ENCODE results near the gene IFNL1. TPM values are rescaled to one million over a fixed set of nuclear protein-coding genes. Genes with fewer than 3 reads are reported as not detected.
"Not testable (repeated sequence)": the region's sequence is repeated elsewhere in the genome, so short reads cannot be mapped to it uniquely, and the experiment has no call there.

Gene IFNL1
- polyA plus RNA-seq, 3 donors: not detected

- 50 to 56% (median 51%) methylated on average over 6 of the region's 6 CpGs for WGBS, 3 donors
- H3K27ac ChIP-seq (ENCODE audit: low read depth, low read length): no peak overlapping the region
These were observed 8.7 kb downstream of the IFNL1 start for GRCh38 chr19:39304701-39305571.

GRCh38 chr19:39306075-39306474 is 9.9 kb downstream of the IFNL1 start:
- H3K27ac ChIP-seq (ENCODE audit: low read depth, low read length): no peak overlapping the region

GRCh38 chr19:39307046-39307821 is 11.0 kb downstream of the IFNL1 start:
- 37 to 51% (median 45%) methylated on average over 57 to 71 of the region's 71 CpGs for WGBS, 3 donors

GRCh38 chr19:39307822-39308530 is 11.8 kb downstream of the IFNL1 start:
- WGBS, 3 donors: 43 to 60% (median 57%) methylated on average over 79 to 82 of the region's 82 CpGs
- H3K27ac ChIP-seq (ENCODE audit: low read depth, low read length): no peak overlapping the region

More at GRCh38 chr19:39307046-39307821, 11.0 kb downstream of the IFNL1 start:
- H3K27ac ChIP-seq (ENCODE audit: low read depth, low read length): no peak overlapping the region

- WGBS, 3 donors: 56 to 69% (median 62%) methylated on average over 18 of the region's 18 CpGs
- H3K27ac ChIP-seq (ENCODE audit: low read depth, low read length): no peak overlapping the region
These were observed 12.5 kb downstream of the IFNL1 start for GRCh38 chr19:39308531-39309304.

- WGBS, 3 donors: 95 to 98% (median 98%) methylated on average over 7 of the region's 7 CpGs
- not testable (repeated sequence) for H3K27ac ChIP-seq (ENCODE audit: low read depth, low read length)
These were observed 13.1 kb downstream of the IFNL1 start for GRCh38 chr19:39309305-39309670.

- WGBS, 3 donors: 70 to 76% (median 72%) methylated on average over 11 of the region's 11 CpGs
- H3K27ac ChIP-seq (ENCODE audit: low read depth, low read length): no peak overlapping the region
These were observed 14.5 kb downstream of the IFNL1 start for GRCh38 chr19:39310558-39311311.

GRCh38 chr19:39314016-39314728 is 18.0 kb downstream of the IFNL1 start:
- no peak overlapping the region for H3K27ac ChIP-seq (ENCODE audit: low read depth, low read length)
- 96 to 97% (median 97%) methylated on average over 48 to 64 of the region's 64 CpGs for WGBS, 3 donors

GRCh38 chr19:39315933-39316332 is 19.7 kb downstream of the IFNL1 start:
- WGBS, 3 donors: 94 to 97% (median 95%) methylated on average over 1 of the region's 1 CpG
- no peak overlapping the region for H3K27ac ChIP-seq (ENCODE audit: low read depth, low read length)

GRCh38 chr19:39316627-39317321 is 20.6 kb downstream of the IFNL1 start:
- WGBS, 3 donors: 85 to 95% (median 92%) methylated on average over 12 of the region's 12 CpGs
- no peak overlapping the region for H3K27ac ChIP-seq (ENCODE audit: low read depth, low read length)

GRCh38 chr19:39317476-39317875 is 21.3 kb downstream of the IFNL1 start:
- WGBS, 3 donors: 94 to 96% (median 94%) methylated on average over 4 of the region's 4 CpGs
- no peak overlapping the region for H3K27ac ChIP-seq (ENCODE audit: low read depth, low read length)

GRCh38 chr19:39318071-39318470 is 21.9 kb downstream of the IFNL1 start:
- H3K27ac ChIP-seq (ENCODE audit: low read depth, low read length): no peak overlapping the region
- WGBS, 3 donors: 93 to 96% (median 96%) methylated on average over 5 of the region's 5 CpGs

- WGBS, 3 donors: 90 to 98% (median 94%) methylated on average over 4 of the region's 4 CpGs
- no peak overlapping the region for H3K27ac ChIP-seq (ENCODE audit: low read depth, low read length)
These were observed 22.5 kb downstream of the IFNL1 start for GRCh38 chr19:39318690-39319089.

- 77 to 79% (median 79%) methylated on average over 5 of the region's 5 CpGs for WGBS, 3 donors
- no peak overlapping the region for H3K27ac ChIP-seq (ENCODE audit: low read depth, low read length)
These were observed 23.1 kb downstream of the IFNL1 start for GRCh38 chr19:39319098-39319891.

- 15 to 30% (median 27%) methylated on average over 14 to 16 of the region's 16 CpGs for WGBS, 3 donors
- no peak overlapping the region for H3K27ac ChIP-seq (ENCODE audit: low read depth, low read length)
These were observed 23.7 kb downstream of the IFNL1 start for GRCh38 chr19:39319892-39320248.

Data from adipose tissue (tissue), 3 donors.